K562 (cell line): ENCODE results near the gene AP1M1. TPM values are rescaled to one million over a fixed set of nuclear protein-coding genes. Genes with fewer than 3 reads are reported as not detected.

Experiments used
- ATAC-seq: fragments of 200-7000 bp; cut with Tn5 transposase; 3 replicates; pipeline ENCODE4 v1.9.1; 2020; ENCODE audit warnings: moderate library complexity
- BruUV-seq: library from RNA; stranded (reverse); fragments of 400-500 nt; replicated peaks from 2 replicates; lab custom pipeline; 2021; lab: Mats Ljungman, UMichigan
- CTCF ChIA-PET: fragments of 300-600 bp; formaldehyde crosslinking; extraction: SDS; loops from one replicate; lab custom pipeline; 2021; ENCODE audit warnings: low intra/inter-chr PET ratio; lab: Yijun Ruan, JAX
- POLR2A ChIA-PET: fragments of 300-600, 350-650 bp; sonication (Branson Sonifier 250); formaldehyde crosslinking; extraction: SDS; loops from one replicate; lab custom pipeline; 2021; ENCODE audit warnings: antibody characterized with exemption, inconsistent platforms; lab: Yijun Ruan, JAX
- DNase-seq, 4 experiments: peaks; one replicate each; pipeline versions ENCODE4 v3.0.0 to v3.0.0-alpha.2; 2011 to 2018; ENCODE audit warnings: low spot score in 3 of 4, mixed read lengths in 3 of 4; ENCODE audit errors: extremely low read depth in 1 of 4
- FAIRE-seq: peaks from 2 replicates; lab custom pipeline; 2011; peaks lifted over from hg19 to GRCh38; lab: Jason Lieb, UNC
- H2AFZ ChIP-seq: 2 replicates; pipeline ENCODE4 v1.6.0; 2011; ENCODE audit warnings: low read depth, low read length, control low read depth, inconsistent platforms
- H3K27ac ChIP-seq: fragments of 200-600 bp; 3 replicates; pipeline ENCODE4 v1.8.0; 2011; ENCODE audit warnings: low read depth, mild to moderate bottlenecking, control low read depth, inconsistent platforms, low read length, moderate library complexity, mixed read lengths; ENCODE audit errors: extremely low read depth
- H3K27me3 ChIP-seq, 2 experiments: fragments of 300-600 bp in 1 of 2; 2 replicates in 1 of 2; 3 replicates in 1 of 2; pipeline versions ENCODE4 v1.6.0 to v1.8.0; 2011; ENCODE audit warnings: inconsistent platforms in 2 of 2, low read length in 2 of 2, mild to moderate bottlenecking in 1 of 2, mixed read lengths in 1 of 2, moderate library complexity in 1 of 2; ENCODE audit not compliant: control insufficient read depth in 2 of 2, insufficient read depth in 2 of 2
- H3K36me3 ChIP-seq: fragments of 300-600 bp; 3 replicates; pipeline ENCODE4 v1.8.0; 2011; ENCODE audit warnings: mild to moderate bottlenecking, low read length, inconsistent platforms; ENCODE audit not compliant: control insufficient read depth, insufficient read depth
- H3K4me1 ChIP-seq, 2 experiments: fragments of 200-600 bp in 1 of 2; replicated peaks in 1 of 2; 2 replicates in 1 of 2; 3 replicates in 1 of 2; pipeline versions ENCODE4 v1.5.1 to v1.8.0; 2011; ENCODE audit warnings: inconsistent platforms in 2 of 2, low read length in 2 of 2, mild to moderate bottlenecking in 1 of 2, mixed read lengths in 1 of 2, moderate library complexity in 1 of 2; ENCODE audit not compliant: control insufficient read depth in 2 of 2, insufficient read depth in 2 of 2
- H3K4me2 ChIP-seq: 2 replicates; pipeline ENCODE4 v1.6.1; 2011; ENCODE audit warnings: low read length, control low read depth, inconsistent platforms, mixed read lengths; ENCODE audit not compliant: insufficient read depth
- H3K4me3 ChIP-seq: fragments of 200-600 bp; sonication (generic), shearing (Covaris generic); 2 replicates; pipeline ENCODE4 v1.5.1; 2016; ENCODE audit warnings: control low read depth, inconsistent platforms
- H3K79me2 ChIP-seq: fragments of 200-600 bp; 3 replicates; pipeline ENCODE4 v1.8.0; 2011; ENCODE audit warnings: low read length, inconsistent platforms; ENCODE audit not compliant: control insufficient read depth, insufficient read depth
- H3K9ac ChIP-seq, 2 experiments: 2 replicates each; pipeline versions ENCODE4 v1.6.0 to v1.6.1; 2011; ENCODE audit warnings: low read depth in 2 of 2, low read length in 2 of 2, control low read depth in 1 of 2, inconsistent platforms in 1 of 2, mild to moderate bottlenecking in 1 of 2, mixed read lengths in 1 of 2; ENCODE audit not compliant: insufficient read depth in 1 of 2
- H3K9me1 ChIP-seq: one replicate; pipeline ENCODE4 v1.6.0; 2011; ENCODE audit warnings: inconsistent platforms, mild to moderate bottlenecking, low read length, moderate library complexity; ENCODE audit not compliant: control insufficient read depth, insufficient read depth
- H3K9me3 ChIP-seq: replicated peaks from 2 replicates; pipeline ENCODE4 v1.5.1; 2011; ENCODE audit warnings: low read depth, low read length, inconsistent platforms; ENCODE audit not compliant: control insufficient read depth, insufficient read depth
- H4K20me1 ChIP-seq: replicated peaks from 2 replicates; pipeline ENCODE4 v1.6.1; 2011; ENCODE audit warnings: low read length, inconsistent platforms, mixed read lengths; ENCODE audit not compliant: control insufficient read depth, insufficient read depth
- ARHGAP35 ChIP-seq: fragments of 450-650 bp; IDR thresholded peaks from 2 replicates; pipeline ENCODE4 v1.6.1; 2018; ENCODE audit not compliant: partially characterized antibody
- BRD4 ChIP-seq: fragments of 200-600 bp; sonication (generic); IDR thresholded peaks from 2 replicates; pipeline ENCODE4 v1.6.1; 2017; ENCODE audit warnings: inconsistent platforms
- CHD1 ChIP-seq: fragments of 200-600 bp; sonication (generic); IDR thresholded peaks from one replicate; pipeline ENCODE4 v1.6.1; 2012; ENCODE audit warnings: mild to moderate bottlenecking, moderate library complexity, low read length, inconsistent platforms
- CTCF ChIP-seq, 3 experiments: IDR thresholded peaks in 2 of 3; conservative IDR thresholded peaks in 1 of 3; 2 replicates each; pipeline ENCODE4 v1.5.1; 2011 to 2012; ENCODE audit warnings: low read length in 3 of 3, mild to moderate bottlenecking in 3 of 3, control low read depth in 2 of 3, improper control_type of control experiment in 1 of 3, inconsistent platforms in 1 of 3, low read depth in 1 of 3, mixed read lengths in 1 of 3, moderate library complexity in 1 of 3; ENCODE audit not compliant: insufficient read depth in 2 of 3
- E2F3 ChIP-seq: fragments of 250-450 bp; sonication (Bioruptor Pico); IDR thresholded peaks from 2 replicates; pipeline ENCODE4 v1.4.0; 2020; ENCODE audit warnings: mild to moderate bottlenecking
- GABPB1 ChIP-seq: sonication (generic); formaldehyde crosslinking; IDR thresholded peaks from 2 replicates; pipeline ENCODE4 v1.8.0; 2022; ENCODE audit warnings: mild to moderate bottlenecking, missing genetic modification reagents
- LEF1 ChIP-seq: fragments of 450-650 bp; IDR thresholded peaks from 2 replicates; pipeline ENCODE4 v1.6.1; 2016; ENCODE audit warnings: mild to moderate bottlenecking
- MAFG ChIP-seq: fragments of 450-650 bp; conservative IDR thresholded peaks from 2 replicates; pipeline ENCODE4 v1.6.1; 2016; ENCODE audit warnings: missing genetic modification characterization, missing compliant biosample characterization
- MTA2 ChIP-seq: fragments of 450-650 bp; IDR thresholded peaks from 2 replicates; pipeline ENCODE4 v1.6.1; 2016; ENCODE audit warnings: low read depth
- NFIX ChIP-seq: fragments of 250-450 bp; sonication (Bioruptor Pico); IDR thresholded peaks from 2 replicates; pipeline ENCODE4 v1.4.0; 2020; ENCODE audit warnings: low read depth, mild to moderate bottlenecking, moderate library complexity
- NR0B1 ChIP-seq: fragments of 450-650 bp; IDR thresholded peaks from one replicate; pipeline ENCODE4 v1.6.1; 2018; ENCODE audit warnings: mild to moderate bottlenecking, moderate library complexity; ENCODE audit not compliant: partially characterized antibody
- NR2F6 ChIP-seq: fragments of 450-650 bp; formaldehyde crosslinking; IDR thresholded peaks from 2 replicates; pipeline ENCODE4 v1.4.0; 2020; ENCODE audit warnings: mild to moderate bottlenecking
- SAFB2 ChIP-seq: fragments of 200-400 bp; formaldehyde crosslinking; IDR thresholded peaks from 2 replicates; pipeline ENCODE4 v1.6.1; 2018; ENCODE audit warnings: borderline replicate concordance, low read length, low read depth, moderate library complexity; ENCODE audit not compliant: severe bottlenecking
- ZC3H11A ChIP-seq: IDR thresholded peaks from 2 replicates; pipeline ENCODE4 v1.6.1; 2012; ENCODE audit warnings: low read depth, low read length, improper control_type of control experiment
- ZNF3 ChIP-seq: fragments of 250-450 bp; sonication (Bioruptor Pico); IDR thresholded peaks from 2 replicates; pipeline ENCODE4 v1.5.0; 2021; ENCODE audit warnings: mild to moderate bottlenecking, moderate library complexity
- WGBS: fragments of 100-300 bp; shearing (Covaris generic); methylation state at CpG from one replicate; pipeline ENCODE4 v1.1.6; 2016; ENCODE audit warnings: low coverage, mixed read lengths; ENCODE audit not compliant: insufficient coverage; ENCODE audit errors: missing lambda C conversion rate; 5-methylcytosine and 5-hydroxymethylcytosine counted together
- in situ Hi-C: fragments of 300-500 bp; cut with MboI; formaldehyde crosslinking; loops from 4 replicates; pipeline ENCODE4 v1.15.0; 2018; ENCODE audit warnings: inconsistent platforms, mixed read lengths
- intact Hi-C: fragments of 100-400 bp; cut with micrococcal nuclease; formaldehyde crosslinking; loops from 2 replicates; pipeline ENCODE4 v1.14.2; 2022
- polyA plus RNA-seq, 8 experiments: library from polyadenylated mRNA; depleted of rRNA in 4 of 8; stranded (reverse) in 5 of 8; unstranded in 3 of 8; fragments of >200 nt; fragmentation: Nextera tagmentation in 2 of 8; fragmentation: Illumina TruSeq in 1 of 8; extraction: Ambion mirVana in 2 of 8; extraction: Trizol in 1 of 8; gene quantifications; 2 replicates each; pipeline versions ENCODE4 v1.2.1 to v1.2.3, GENCODE V29; 2011 to 2014; ENCODE audit warnings: inconsistent platforms in 1 of 8, missing spikeins in 1 of 8
- total RNA-seq, 7 experiments: library from RNA; depleted of rRNA in 6 of 7; stranded (reverse); fragments of >200 nt in 6 of 7; fragmentation: Illumina TruSeq in 2 of 7; extraction: Trizol in 2 of 7; gene quantifications; 2 replicates each; pipeline versions ENCODE4 v1.2.1 to v1.2.3, GENCODE V29; 2011 to 2021; ENCODE audit warnings: low replicate concordance in 1 of 7

The AP1M1 gene
- total and polyA plus RNA-seq, 9 of the 15 experiments (the other 6 are each of a cell fraction or from before 2014, with no cell fraction given): 0.87 to 56.2 (median 29.1) TPM

- no peak for TF ChIP-seq NR0B1
- TF ChIP-seq LEF1: no peak
- TF ChIP-seq ZNF3 (CRISPR knock-in tag): no peak
- TF ChIP-seq CTCF (IDR thresholded peaks at IDR 0.05 in 2 of 3, conservative IDR thresholded peaks at IDR 0.05 in 1 of 3; ENCODE audit: insufficient read depth in 2 of 3, low read depth in 1 of 3, low read length in 3 of 3): peak; percentile 10 to 73 (median 27); a peak in 3 of 6 replicates
- no peak for TF ChIP-seq GABPB1
Measured at GRCh38 chr19:16191216-16191908, 6.3 kb upstream of the AP1M1 start (continued).

GRCh38 chr19:16193466-16193865 is 4.2 kb upstream of the AP1M1 start:
- BruUV-seq: no TSS peak
- CTCF ChIA-PET: no interaction called here

More at GRCh38 chr19:16193466-16193865, 4.2 kb upstream of the AP1M1 start:
- Histone ChIP-seq H3K9me3 (no peaks in the 10 kb centered on the region), H3K27ac (no peak overlapping the region), H3K4me2 (no peak overlapping the region), H3K9me1 (peaks cover 3% of the 10 kb centered on the region), H3K4me1 (peaks cover 13 to 16% of the 10 kb centered on the region in 2 experiments; a peak in 4 of 5 replicates), H4K20me1 (no peaks in the 10 kb centered on the region; the same call in 1 of the 2 replicates), H3K79me2 (peaks cover 6% of the 10 kb centered on the region), H3K27me3 (no peaks in the 10 kb centered on the region), H3K9ac (no peak overlapping the region), H2AFZ (no peak overlapping the region), H3K4me3 (no peak overlapping the region), H3K36me3 (peaks cover 31% of the 10 kb centered on the region)
- WGBS: 91% methylated on average over 10 of the region's 10 CpGs
- ATAC-seq (no peak), FAIRE-seq (no peak), DNase-seq (no peak)
- POLR2A ChIA-PET: interaction anchor here (3.1 kb wide), 1 partner anchor 8 kb away, joined by 14 read pairs; the partner anchor contains the start of gene FAM32A
- in situ Hi-C loops: no loop called here
- intact Hi-C loops: no loop called here
- TF ChIP-seq SAFB2 (no peak), CTCF (IDR thresholded peaks at IDR 0.05 in 2 of 3, conservative IDR thresholded peaks at IDR 0.05 in 1 of 3; ENCODE audit: insufficient read depth in 2 of 3, low read depth in 1 of 3, low read length in 3 of 3) (no peak), NR2F6 (CRISPR knock-in tag) (no peak), NFIX (CRISPR knock-in tag) (no peak), BRD4 (no peak), MAFG (tag) (no peak), CHD1 (no peak), MTA2 (no peak), E2F3 (CRISPR knock-in tag) (no peak), ARHGAP35 (no peak), ZC3H11A (no peak)
